ENCODE measurements around the gene CEP128. TPM values are rescaled to one million over a fixed set of nuclear protein-coding genes. Genes with fewer than 3 reads are reported as not detected.
A peak's percentile ranks its signal among the peaks of the same experiment; 100 is the strongest.

Gene CEP128
- polyA plus RNA-seq, 1 donor: 3.4 TPM

- DNase-seq: no peak
These were observed 402.7 kb downstream of the CEP128 start for GRCh38 chr14:80538633-80539375.

GRCh38 chr14:80537626-80538025 is 403.9 kb downstream of the CEP128 start:
- DNase-seq: no peak

- peak; percentile 14 for DNase-seq
These were observed 405.1 kb downstream of the CEP128 start for GRCh38 chr14:80536456-80536855.

GRCh38 chr14:80535171-80535570 is 406.4 kb downstream of the CEP128 start:
- no peak for DNase-seq

GRCh38 chr14:80523518-80524117 is 417.9 kb downstream of the CEP128 start:
- DNase-seq: no peak

GRCh38 chr14:80522936-80523335 is 418.6 kb downstream of the CEP128 start:
- DNase-seq: no peak

- DNase-seq: no peak
These were observed 419.1 kb downstream of the CEP128 start for GRCh38 chr14:80522411-80522810.

- no peak for DNase-seq
These were observed 420.1 kb downstream of the CEP128 start for GRCh38 chr14:80521456-80521855.

GRCh38 chr14:80519002-80519401 is 422.5 kb downstream of the CEP128 start:
- DNase-seq: no peak

- no peak for DNase-seq
These were observed 423.4 kb downstream of the CEP128 start for GRCh38 chr14:80518173-80518572.

GRCh38 chr14:80507292-80507869 is 434.2 kb downstream of the CEP128 start:
- DNase-seq: no peak

- DNase-seq: no peak
These were observed 436.8 kb downstream of the CEP128 start for GRCh38 chr14:80504781-80505180.

- DNase-seq: no peak
These were observed 443.0 kb downstream of the CEP128 start for GRCh38 chr14:80498533-80498932.

- DNase-seq: no peak
These were observed 445.4 kb downstream of the CEP128 start for GRCh38 chr14:80496090-80496489.

GRCh38 chr14:80494769-80495168 is 446.8 kb downstream of the CEP128 start:
- DNase-seq: no peak

- no peak for DNase-seq
These were observed 447.9 kb downstream of the CEP128 start for GRCh38 chr14:80493620-80494019.

GRCh38 chr14:80491650-80492049 is 449.9 kb downstream of the CEP128 start:
- peak; percentile 16 for DNase-seq

- DNase-seq: peak; percentile 38
These were observed 450.4 kb downstream of the CEP128 start for GRCh38 chr14:80491131-80491530.

GRCh38 chr14:80489513-80489912 is 452.0 kb downstream of the CEP128 start:
- no peak for DNase-seq

- no peak for DNase-seq
These were observed 455.8 kb downstream of the CEP128 start for GRCh38 chr14:80485764-80486163.

GRCh38 chr14:80483331-80483730 is 458.2 kb downstream of the CEP128 start:
- no peak for DNase-seq

- no peak for DNase-seq
These were observed 464.0 kb downstream of the CEP128 start for GRCh38 chr14:80477388-80478160.

- DNase-seq: no peak
These were observed 466.5 kb downstream of the CEP128 start for GRCh38 chr14:80475074-80475473.

Measured in hindlimb muscle (tissue), 1 donor.